MM.1S (cell line): Measurements from ENCODE around the gene OR51V1.
A peak's percentile ranks its signal among the peaks of the same experiment; 100 is the strongest.

Source experiments
- DNase-seq: peaks from one replicate; pipeline ENCODE4 v3.0.0-alpha.2; 2015
- H2AFZ ChIP-seq: fragments of 300-600 bp; sonication (generic); 2 replicates; pipeline ENCODE4 v1.6.0; 2016; ENCODE audit warnings: antibody characterized with exemption, low read length
- H3F3A ChIP-seq: fragments of 300-600 bp; sonication (generic); 2 replicates; pipeline ENCODE4 v1.6.1; 2016; ENCODE audit warnings: mild to moderate bottlenecking, antibody characterized with exemption, low read length, moderate library complexity, mixed read lengths; ENCODE audit not compliant: insufficient read depth
- H3K27ac ChIP-seq: fragments of 300-600 bp; sonication (generic); 2 replicates; pipeline ENCODE4 v1.5.1; 2016; ENCODE audit warnings: mild to moderate bottlenecking, low read length
- H3K27me3 ChIP-seq: fragments of 300-600 bp; sonication (generic); replicated peaks from 2 replicates; pipeline ENCODE4 v1.6.0; 2016; ENCODE audit warnings: low read length; ENCODE audit not compliant: insufficient read depth
- H3K36me3 ChIP-seq: fragments of 300-600 bp; sonication (generic); replicated peaks from 2 replicates; pipeline ENCODE4 v1.6.1; 2016; ENCODE audit warnings: mild to moderate bottlenecking, low read length, mixed read lengths; ENCODE audit not compliant: insufficient read depth
- H3K4me1 ChIP-seq: fragments of 300-600 bp; sonication (generic); 2 replicates; pipeline ENCODE4 v1.6.1; 2016; ENCODE audit warnings: low read length, mixed read lengths
- H3K4me2 ChIP-seq: fragments of 300-600 bp; sonication (generic); 2 replicates; pipeline ENCODE4 v1.6.0; 2016; ENCODE audit warnings: low read depth, low read length
- H3K4me3 ChIP-seq: fragments of 300-600 bp; sonication (generic); 2 replicates; pipeline ENCODE4 v1.5.1; 2016; ENCODE audit warnings: low read length, mixed read lengths
- H3K79me2 ChIP-seq: fragments of 300-600 bp; sonication (generic); 2 replicates; pipeline ENCODE4 v1.6.1; 2016; ENCODE audit warnings: mixed run types, low read length, mixed read lengths
- H3K9ac ChIP-seq: fragments of 300-600 bp; sonication (generic); 2 replicates; pipeline ENCODE4 v1.6.1; 2016; ENCODE audit warnings: low read length, mixed read lengths
- H3K9me2 ChIP-seq: fragments of 300-600 bp; sonication (generic); replicated peaks from 2 replicates; pipeline ENCODE4 v1.6.1; 2016; ENCODE audit warnings: mild to moderate bottlenecking, low read length, mixed read lengths; ENCODE audit not compliant: insufficient read depth
- H3K9me3 ChIP-seq: fragments of 300-600 bp; sonication (generic); replicated peaks from 2 replicates; pipeline ENCODE4 v1.6.1; 2016; ENCODE audit warnings: mild to moderate bottlenecking, low read length, mixed read lengths; ENCODE audit not compliant: insufficient read depth
- H4K20me1 ChIP-seq: fragments of 300-600 bp; sonication (generic); 2 replicates; pipeline ENCODE4 v1.6.1; 2016; ENCODE audit warnings: mild to moderate bottlenecking, low read length, moderate library complexity, mixed read lengths; ENCODE audit not compliant: insufficient read depth
- CTCF ChIP-seq: fragments of 300-600 bp; sonication (generic); IDR thresholded peaks from 2 replicates; pipeline ENCODE4 v1.5.1; 2016; ENCODE audit warnings: antibody characterized with exemption, low read length, mixed read lengths
- EZH2 ChIP-seq: fragments of 300-600 bp; sonication (generic); optimal IDR thresholded peaks from 2 replicates; pipeline ENCODE3; 2017; ENCODE audit warnings: low read depth, mild to moderate bottlenecking, antibody characterized with exemption, low read length, mixed read lengths
- EZH2phosphoT487 ChIP-seq: fragments of 300-600 bp; sonication (generic); IDR thresholded peaks from 2 replicates; pipeline ENCODE4 v1.6.1; 2018; ENCODE audit warnings: antibody characterized with exemption, low read length

OR51V1 gene

GRCh38 chr11:5242933-5243815 lies 42.7 kb upstream of the OR51V1 start:
- no peaks in the 10 kb centered on the region for H3K9me3 ChIP-seq
- DNase-seq: peak; percentile 41
- TF ChIP-seq CTCF (no peak), EZH2 (no peak)
- no peaks in the 10 kb centered on the region for H3K36me3 ChIP-seq
- no peak overlapping the region for H3K9ac ChIP-seq
- peaks cover 24% of the 10 kb centered on the region for H3K4me1 ChIP-seq
- no peaks in the 10 kb centered on the region for H4K20me1 ChIP-seq
- no peak overlapping the region for H3K4me2 ChIP-seq
- no peak overlapping the region for H3K4me3 ChIP-seq
- H3F3A ChIP-seq: no peaks in the 10 kb centered on the region
- no peaks in the 10 kb centered on the region for H3K9me2 ChIP-seq
- H3K79me2 ChIP-seq: no peaks in the 10 kb centered on the region
- no peaks in the 10 kb centered on the region for H3K27me3 ChIP-seq
- no peak overlapping the region for H2AFZ ChIP-seq
- no peak overlapping the region for H3K27ac ChIP-seq

- Histone ChIP-seq H3F3A (no peaks in the 10 kb centered on the region), H3K4me3 (no peak overlapping the region), H3K4me1 (peaks cover 24% of the 10 kb centered on the region), H3K36me3 (no peaks in the 10 kb centered on the region), H3K27me3 (no peaks in the 10 kb centered on the region), H3K9ac (no peak overlapping the region), H2AFZ (peak overlapping the region; percentile 46; the same call in 1 of the 2 replicates), H3K9me3 (no peaks in the 10 kb centered on the region), H3K27ac (no peak overlapping the region), H3K4me2 (peak overlapping the region; percentile 50; the same call in 1 of the 2 replicates), H3K9me2 (no peaks in the 10 kb centered on the region), H3K79me2 (no peaks in the 10 kb centered on the region), H4K20me1 (no peaks in the 10 kb centered on the region)
- TF ChIP-seq EZH2phosphoT487: no peak
- no peak for TF ChIP-seq EZH2
- no peak for TF ChIP-seq CTCF
- DNase-seq: no peak
Measured at GRCh38 chr11:5242208-5242607, 41.7 kb upstream of the OR51V1 start.

GRCh38 chr11:5241458-5241857 lies 41.0 kb upstream of the OR51V1 start:
- Histone ChIP-seq H4K20me1 (no peaks in the 10 kb centered on the region), H3K9me3 (no peaks in the 10 kb centered on the region), H3K79me2 (no peaks in the 10 kb centered on the region), H3K4me1 (peaks cover 24% of the 10 kb centered on the region), H2AFZ (peak overlapping the region; percentile 46), H3K4me2 (peak overlapping the region; percentile 50), H3K9ac (no peak overlapping the region), H3K27me3 (no peaks in the 10 kb centered on the region), H3K36me3 (no peaks in the 10 kb centered on the region), H3K9me2 (no peaks in the 10 kb centered on the region), H3K27ac (no peak overlapping the region), H3F3A (no peaks in the 10 kb centered on the region), H3K4me3 (no peak overlapping the region; the same call in 1 of the 2 replicates)
- no peak for DNase-seq
- no peak for TF ChIP-seq EZH2
- TF ChIP-seq EZH2phosphoT487: no peak
- no peak for TF ChIP-seq CTCF
